Panc1 (cell line): ENCODE measurements around the gene NDUFA7.
"Not testable (repeated sequence)": the region's sequence is repeated elsewhere in the genome, so short reads cannot be mapped to it uniquely, and the experiment has no call there.

Source experiments
- POLR2AphosphoS5 ChIP-seq: IDR thresholded peaks from 2 replicates; pipeline ENCODE4 v1.6.1; 2012; ENCODE audit warnings: mild to moderate bottlenecking, low read depth, low read length, moderate library complexity
- SIN3A ChIP-seq: IDR thresholded peaks from 2 replicates; pipeline ENCODE4 v1.6.1; 2012; ENCODE audit warnings: low read depth, mild to moderate bottlenecking, low read length, moderate library complexity, borderline replicate concordance; ENCODE audit not compliant: insufficient read depth
- TCF7L2 ChIP-seq: IDR thresholded peaks from 2 replicates; pipeline ENCODE4 v1.6.1; 2011; ENCODE audit warnings: mild to moderate bottlenecking, low read depth, low read length, inconsistent platforms
- TF ChIP-seq, protein P1 (sequence below): fragments of 450-650 bp; IDR thresholded peaks from 2 replicates; pipeline ENCODE4 v1.5.1; 2017; ENCODE audit warnings: mild to moderate bottlenecking
- TF ChIP-seq, protein P2 (sequence below), 2 experiments: IDR thresholded peaks; 2 replicates each; pipeline ENCODE4 v1.6.1; 2011 to 2012; ENCODE audit warnings: low read depth in 2 of 2, control low read depth in 1 of 2, low read length in 1 of 2, mild to moderate bottlenecking in 1 of 2, moderate library complexity in 1 of 2; ENCODE audit not compliant: insufficient read depth in 1 of 2

DNA sequence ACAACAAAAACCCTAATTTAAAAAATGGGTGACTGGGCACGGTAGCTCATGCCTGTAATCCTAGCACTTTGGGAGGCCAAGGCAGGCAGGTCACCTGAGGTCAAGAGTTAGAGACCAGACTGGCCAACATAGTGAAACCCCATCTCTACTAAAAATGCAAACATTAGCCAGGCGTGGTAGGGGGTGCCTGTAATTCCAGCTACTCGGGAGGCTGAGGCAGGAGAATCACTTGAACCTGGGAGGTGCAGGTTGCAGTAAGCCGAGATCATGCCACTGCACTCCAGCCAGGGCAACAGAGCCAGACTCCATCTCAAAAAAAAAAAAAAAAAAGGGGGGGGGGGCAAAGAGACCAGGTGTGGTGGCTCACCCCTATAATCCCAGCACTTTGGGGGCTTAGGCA is 56.9 kb downstream of the NDUFA7 start:
- TF ChIP-seq POLR2AphosphoS5, SIN3A, TCF7L2: not testable (repeated sequence)
- TF ChIP-seq, protein P1, sequence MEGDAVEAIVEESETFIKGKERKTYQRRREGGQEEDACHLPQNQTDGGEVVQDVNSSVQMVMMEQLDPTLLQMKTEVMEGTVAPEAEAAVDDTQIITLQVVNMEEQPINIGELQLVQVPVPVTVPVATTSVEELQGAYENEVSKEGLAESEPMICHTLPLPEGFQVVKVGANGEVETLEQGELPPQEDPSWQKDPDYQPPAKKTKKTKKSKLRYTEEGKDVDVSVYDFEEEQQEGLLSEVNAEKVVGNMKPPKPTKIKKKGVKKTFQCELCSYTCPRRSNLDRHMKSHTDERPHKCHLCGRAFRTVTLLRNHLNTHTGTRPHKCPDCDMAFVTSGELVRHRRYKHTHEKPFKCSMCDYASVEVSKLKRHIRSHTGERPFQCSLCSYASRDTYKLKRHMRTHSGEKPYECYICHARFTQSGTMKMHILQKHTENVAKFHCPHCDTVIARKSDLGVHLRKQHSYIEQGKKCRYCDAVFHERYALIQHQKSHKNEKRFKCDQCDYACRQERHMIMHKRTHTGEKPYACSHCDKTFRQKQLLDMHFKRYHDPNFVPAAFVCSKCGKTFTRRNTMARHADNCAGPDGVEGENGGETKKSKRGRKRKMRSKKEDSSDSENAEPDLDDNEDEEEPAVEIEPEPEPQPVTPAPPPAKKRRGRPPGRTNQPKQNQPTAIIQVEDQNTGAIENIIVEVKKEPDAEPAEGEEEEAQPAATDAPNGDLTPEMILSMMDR, result not testable (repeated sequence)
- TF ChIP-seq, protein P2, sequence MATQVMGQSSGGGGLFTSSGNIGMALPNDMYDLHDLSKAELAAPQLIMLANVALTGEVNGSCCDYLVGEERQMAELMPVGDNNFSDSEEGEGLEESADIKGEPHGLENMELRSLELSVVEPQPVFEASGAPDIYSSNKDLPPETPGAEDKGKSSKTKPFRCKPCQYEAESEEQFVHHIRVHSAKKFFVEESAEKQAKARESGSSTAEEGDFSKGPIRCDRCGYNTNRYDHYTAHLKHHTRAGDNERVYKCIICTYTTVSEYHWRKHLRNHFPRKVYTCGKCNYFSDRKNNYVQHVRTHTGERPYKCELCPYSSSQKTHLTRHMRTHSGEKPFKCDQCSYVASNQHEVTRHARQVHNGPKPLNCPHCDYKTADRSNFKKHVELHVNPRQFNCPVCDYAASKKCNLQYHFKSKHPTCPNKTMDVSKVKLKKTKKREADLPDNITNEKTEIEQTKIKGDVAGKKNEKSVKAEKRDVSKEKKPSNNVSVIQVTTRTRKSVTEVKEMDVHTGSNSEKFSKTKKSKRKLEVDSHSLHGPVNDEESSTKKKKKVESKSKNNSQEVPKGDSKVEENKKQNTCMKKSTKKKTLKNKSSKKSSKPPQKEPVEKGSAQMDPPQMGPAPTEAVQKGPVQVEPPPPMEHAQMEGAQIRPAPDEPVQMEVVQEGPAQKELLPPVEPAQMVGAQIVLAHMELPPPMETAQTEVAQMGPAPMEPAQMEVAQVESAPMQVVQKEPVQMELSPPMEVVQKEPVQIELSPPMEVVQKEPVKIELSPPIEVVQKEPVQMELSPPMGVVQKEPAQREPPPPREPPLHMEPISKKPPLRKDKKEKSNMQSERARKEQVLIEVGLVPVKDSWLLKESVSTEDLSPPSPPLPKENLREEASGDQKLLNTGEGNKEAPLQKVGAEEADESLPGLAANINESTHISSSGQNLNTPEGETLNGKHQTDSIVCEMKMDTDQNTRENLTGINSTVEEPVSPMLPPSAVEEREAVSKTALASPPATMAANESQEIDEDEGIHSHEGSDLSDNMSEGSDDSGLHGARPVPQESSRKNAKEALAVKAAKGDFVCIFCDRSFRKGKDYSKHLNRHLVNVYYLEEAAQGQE (IDR thresholded peaks at IDR 0.05; ENCODE audit: insufficient read depth in 1 of 2, low read depth in 2 of 2, low read length in 1 of 2), result not testable (repeated sequence)
